ENCODE data around the gene TMCC2.

The TMCC2 gene

GRCh38 chr1:205244384-205244783 lies 16.6 kb downstream of the TMCC2 start:
- Histone ChIP-seq H3K14ac (ENCODE audit: low read length) (no peak overlapping the region), H3K36me3 (ENCODE audit: control insufficient read depth in 1 of 2, insufficient read depth in 2 of 2, low read length in 2 of 2) (peaks cover 2 to 6% of the 10 kb centered on the region in 2 experiments), H2BK5ac (ENCODE audit: low read depth, low read length, poor library complexity) (no peak overlapping the region), H3K9ac (ENCODE audit: low read length) (no peak overlapping the region), H3K4me3 (ENCODE audit: low read depth, low read length) (no peak overlapping the region), H3K79me2 (ENCODE audit: control insufficient read depth, insufficient read depth, low read length, poor library complexity) (no peaks in the 10 kb centered on the region), H3K79me1 (ENCODE audit: low read length) (no peaks in the 10 kb centered on the region), H2BK120ac (ENCODE audit: insufficient read depth, low read length, poor library complexity) (no peak overlapping the region), H3K4me2 (ENCODE audit: low read length) (no peak overlapping the region), H3K18ac (ENCODE audit: low read length) (no peak overlapping the region), H3K27me3 (ENCODE audit: insufficient read depth, low read length) (no peaks in the 10 kb centered on the region), H4K12ac (ENCODE audit: low read depth, low read length) (no peak overlapping the region), H2AFZ (ENCODE audit: insufficient read depth, low read length, poor library complexity) (no peak overlapping the region), H3K27ac (ENCODE audit: low read depth, low read length) (no peak overlapping the region), H3K23ac (ENCODE audit: low read length) (no peak overlapping the region), H3K4me1 (ENCODE audit: control insufficient read depth in 1 of 2, insufficient read depth in 2 of 2, low read length in 2 of 2) (no peaks in the 10 kb centered on the region), H4K8ac (ENCODE audit: low read depth, low read length) (no peak overlapping the region), H3K4ac (ENCODE audit: low read depth, low read length) (no peak overlapping the region), H2AK5ac (ENCODE audit: low read length) (no peak overlapping the region), H4K91ac (ENCODE audit: low read depth, low read length) (no peak overlapping the region), H3K9me3 (ENCODE audit: insufficient read depth, low read depth, low read length) (no peaks in the 10 kb centered on the region), H2BK12ac (ENCODE audit: low read length) (no peak overlapping the region)
- no peak for DNase-seq
- WGBS (ENCODE audit: extremely low coverage, insufficient coverage, insufficient read length), result no CpG with 5 or more reads among the region's 4 CpGs

GRCh38 chr1:205245096-205245495 lies 17.4 kb downstream of the TMCC2 start:
- Histone ChIP-seq H3K27ac (ENCODE audit: low read depth, low read length) (no peak overlapping the region), H3K9me3 (ENCODE audit: insufficient read depth, low read depth, low read length) (no peaks in the 10 kb centered on the region), H3K14ac (ENCODE audit: low read length) (no peak overlapping the region), H3K4ac (ENCODE audit: low read depth, low read length) (no peak overlapping the region), H4K91ac (ENCODE audit: low read depth, low read length) (no peak overlapping the region), H3K4me2 (ENCODE audit: low read length) (no peak overlapping the region), H4K8ac (ENCODE audit: low read depth, low read length) (no peak overlapping the region), H3K79me2 (ENCODE audit: control insufficient read depth, insufficient read depth, low read length, poor library complexity) (no peaks in the 10 kb centered on the region), H3K23ac (ENCODE audit: low read length) (no peak overlapping the region), H3K4me1 (ENCODE audit: control insufficient read depth in 1 of 2, insufficient read depth in 2 of 2, low read length in 2 of 2) (no peaks in the 10 kb centered on the region), H2BK120ac (ENCODE audit: insufficient read depth, low read length, poor library complexity) (no peak overlapping the region), H3K79me1 (ENCODE audit: low read length) (no peaks in the 10 kb centered on the region), H3K9ac (ENCODE audit: low read length) (no peak overlapping the region), H3K36me3 (ENCODE audit: control insufficient read depth in 1 of 2, insufficient read depth in 2 of 2, low read length in 2 of 2) (peaks cover 2 to 6% of the 10 kb centered on the region in 2 experiments), H2BK12ac (ENCODE audit: low read length) (no peak overlapping the region), H2BK5ac (ENCODE audit: low read depth, low read length, poor library complexity) (no peak overlapping the region), H3K27me3 (ENCODE audit: insufficient read depth, low read length) (no peaks in the 10 kb centered on the region), H4K12ac (ENCODE audit: low read depth, low read length) (no peak overlapping the region), H3K4me3 (ENCODE audit: low read depth, low read length) (no peak overlapping the region), H2AFZ (ENCODE audit: insufficient read depth, low read length, poor library complexity) (no peak overlapping the region), H2AK5ac (ENCODE audit: low read length) (no peak overlapping the region), H3K18ac (ENCODE audit: low read length) (no peak overlapping the region)
- no peak for DNase-seq
- no CpG with 5 or more reads among the region's 7 CpGs for WGBS (ENCODE audit: extremely low coverage, insufficient coverage, insufficient read length)

- Histone ChIP-seq H4K8ac (ENCODE audit: low read depth, low read length) (no peak overlapping the region), H2BK5ac (ENCODE audit: low read depth, low read length, poor library complexity) (no peak overlapping the region), H3K18ac (ENCODE audit: low read length) (no peak overlapping the region), H3K27ac (ENCODE audit: low read depth, low read length) (no peak overlapping the region), H3K9me3 (ENCODE audit: insufficient read depth, low read depth, low read length) (no peaks in the 10 kb centered on the region), H3K79me1 (ENCODE audit: low read length) (no peaks in the 10 kb centered on the region), H2AK5ac (ENCODE audit: low read length) (no peak overlapping the region), H3K14ac (ENCODE audit: low read length) (no peak overlapping the region), H3K23ac (ENCODE audit: low read length) (no peak overlapping the region), H3K4ac (ENCODE audit: low read depth, low read length) (no peak overlapping the region), H3K27me3 (ENCODE audit: insufficient read depth, low read length) (no peaks in the 10 kb centered on the region), H4K12ac (ENCODE audit: low read depth, low read length) (no peak overlapping the region), H4K91ac (ENCODE audit: low read depth, low read length) (no peak overlapping the region), H2BK120ac (ENCODE audit: insufficient read depth, low read length, poor library complexity) (no peak overlapping the region), H3K4me3 (ENCODE audit: low read depth, low read length) (no peak overlapping the region), H3K4me2 (ENCODE audit: low read length) (no peak overlapping the region), H3K79me2 (ENCODE audit: control insufficient read depth, insufficient read depth, low read length, poor library complexity) (no peaks in the 10 kb centered on the region), H2BK12ac (ENCODE audit: low read length) (no peak overlapping the region), H2AFZ (ENCODE audit: insufficient read depth, low read length, poor library complexity) (no peak overlapping the region), H3K36me3 (ENCODE audit: control insufficient read depth in 1 of 2, insufficient read depth in 2 of 2, low read length in 2 of 2) (peaks cover 2 to 4% of the 10 kb centered on the region in 2 experiments), H3K4me1 (ENCODE audit: control insufficient read depth in 1 of 2, insufficient read depth in 2 of 2, low read length in 2 of 2) (peaks cover 0 to 4% of the 10 kb centered on the region in 2 experiments), H3K9ac (ENCODE audit: low read length) (no peak overlapping the region)
- DNase-seq, result no peak
- WGBS (ENCODE audit: extremely low coverage, insufficient coverage, insufficient read length), result no CpG with 5 or more reads among the region's 10 CpGs
Observed at GRCh38 chr1:205246351-205247119, 18.8 kb downstream of the TMCC2 start.

- DNase-seq, result no peak
- Histone ChIP-seq H3K23ac (ENCODE audit: low read length) (no peak overlapping the region), H3K79me1 (ENCODE audit: low read length) (no peaks in the 10 kb centered on the region), H3K18ac (ENCODE audit: low read length) (no peak overlapping the region), H3K4me2 (ENCODE audit: low read length) (no peak overlapping the region), H4K12ac (ENCODE audit: low read depth, low read length) (no peak overlapping the region), H3K14ac (ENCODE audit: low read length) (no peak overlapping the region), H3K4ac (ENCODE audit: low read depth, low read length) (no peak overlapping the region), H3K9ac (ENCODE audit: low read length) (no peak overlapping the region), H2AFZ (ENCODE audit: insufficient read depth, low read length, poor library complexity) (no peak overlapping the region), H3K27me3 (ENCODE audit: insufficient read depth, low read length) (no peaks in the 10 kb centered on the region), H3K79me2 (ENCODE audit: control insufficient read depth, insufficient read depth, low read length, poor library complexity) (no peaks in the 10 kb centered on the region), H3K27ac (ENCODE audit: low read depth, low read length) (no peak overlapping the region), H2BK120ac (ENCODE audit: insufficient read depth, low read length, poor library complexity) (no peak overlapping the region), H2AK5ac (ENCODE audit: low read length) (no peak overlapping the region), H3K4me3 (ENCODE audit: low read depth, low read length) (no peak overlapping the region), H3K4me1 (ENCODE audit: control insufficient read depth in 1 of 2, insufficient read depth in 2 of 2, low read length in 2 of 2) (peaks cover 0 to 4% of the 10 kb centered on the region in 2 experiments), H3K9me3 (ENCODE audit: insufficient read depth, low read depth, low read length) (no peaks in the 10 kb centered on the region), H4K91ac (ENCODE audit: low read depth, low read length) (no peak overlapping the region), H2BK12ac (ENCODE audit: low read length) (no peak overlapping the region), H3K36me3 (ENCODE audit: control insufficient read depth in 1 of 2, insufficient read depth in 2 of 2, low read length in 2 of 2) (no peaks in the 10 kb centered on the region), H2BK5ac (ENCODE audit: low read depth, low read length, poor library complexity) (no peak overlapping the region), H4K8ac (ENCODE audit: low read depth, low read length) (no peak overlapping the region)
- WGBS (ENCODE audit: extremely low coverage, insufficient coverage, insufficient read length), result no CpG with 5 or more reads among the region's 9 CpGs
Observed at GRCh38 chr1:205247130-205247921, 19.6 kb downstream of the TMCC2 start.
